WTC11 (cell line): ENCODE measurements around the gene NUPR1.

Experiments
- MLX ChIP-seq: sonication (generic); formaldehyde crosslinking; IDR thresholded peaks from 2 replicates; pipeline ENCODE4 v1.8.1; 2023; ENCODE audit warnings: mild to moderate bottlenecking, missing genetic modification reagents, moderate library complexity
- NR3C1 ChIP-seq: sonication (generic); formaldehyde crosslinking; conservative IDR thresholded peaks from 2 replicates; pipeline ENCODE4 v1.8.1; 2023; ENCODE audit warnings: low read depth, mild to moderate bottlenecking, missing genetic modification reagents
- ZNF219 ChIP-seq: sonication (generic); formaldehyde crosslinking; IDR thresholded peaks from 2 replicates; pipeline ENCODE4 v1.8.0; 2023; ENCODE audit warnings: missing genetic modification reagents, mild to moderate bottlenecking, borderline replicate concordance
- TF ChIP-seq, protein P1 (sequence below): fragments of 200-600 bp; IDR thresholded peaks from 2 replicates; pipeline ENCODE4 v1.8.0; 2022; ENCODE audit warnings: antibody characterized with exemption
- TF ChIP-seq, protein P2 (sequence below): sonication (generic); formaldehyde crosslinking; conservative IDR thresholded peaks from 2 replicates; pipeline ENCODE4 v1.8.1; 2022; ENCODE audit warnings: mild to moderate bottlenecking, missing genetic modification reagents
- TF ChIP-seq, protein P3 (sequence below): fragments of 250-450 bp; sonication (Bioruptor Pico); IDR thresholded peaks from 2 replicates; pipeline ENCODE4 v2.1.2; 2022; ENCODE audit warnings: mild to moderate bottlenecking, moderate library complexity
- TF ChIP-seq, protein P4 (sequence below): sonication (generic); formaldehyde crosslinking; IDR thresholded peaks from 2 replicates; pipeline ENCODE4 v1.8.0; 2022; ENCODE audit warnings: mild to moderate bottlenecking, missing genetic modification reagents

GRCh38 chr16:28549301-28549899, 10.6 kb upstream of the NUPR1 start:
- TF ChIP-seq, protein P1, sequence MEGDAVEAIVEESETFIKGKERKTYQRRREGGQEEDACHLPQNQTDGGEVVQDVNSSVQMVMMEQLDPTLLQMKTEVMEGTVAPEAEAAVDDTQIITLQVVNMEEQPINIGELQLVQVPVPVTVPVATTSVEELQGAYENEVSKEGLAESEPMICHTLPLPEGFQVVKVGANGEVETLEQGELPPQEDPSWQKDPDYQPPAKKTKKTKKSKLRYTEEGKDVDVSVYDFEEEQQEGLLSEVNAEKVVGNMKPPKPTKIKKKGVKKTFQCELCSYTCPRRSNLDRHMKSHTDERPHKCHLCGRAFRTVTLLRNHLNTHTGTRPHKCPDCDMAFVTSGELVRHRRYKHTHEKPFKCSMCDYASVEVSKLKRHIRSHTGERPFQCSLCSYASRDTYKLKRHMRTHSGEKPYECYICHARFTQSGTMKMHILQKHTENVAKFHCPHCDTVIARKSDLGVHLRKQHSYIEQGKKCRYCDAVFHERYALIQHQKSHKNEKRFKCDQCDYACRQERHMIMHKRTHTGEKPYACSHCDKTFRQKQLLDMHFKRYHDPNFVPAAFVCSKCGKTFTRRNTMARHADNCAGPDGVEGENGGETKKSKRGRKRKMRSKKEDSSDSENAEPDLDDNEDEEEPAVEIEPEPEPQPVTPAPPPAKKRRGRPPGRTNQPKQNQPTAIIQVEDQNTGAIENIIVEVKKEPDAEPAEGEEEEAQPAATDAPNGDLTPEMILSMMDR, result no peak
- TF ChIP-seq, protein P2, sequence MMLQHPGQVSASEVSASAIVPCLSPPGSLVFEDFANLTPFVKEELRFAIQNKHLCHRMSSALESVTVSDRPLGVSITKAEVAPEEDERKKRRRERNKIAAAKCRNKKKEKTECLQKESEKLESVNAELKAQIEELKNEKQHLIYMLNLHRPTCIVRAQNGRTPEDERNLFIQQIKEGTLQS (CRISPR knock-in tag), result no peak
- TF ChIP-seq, protein P3, sequence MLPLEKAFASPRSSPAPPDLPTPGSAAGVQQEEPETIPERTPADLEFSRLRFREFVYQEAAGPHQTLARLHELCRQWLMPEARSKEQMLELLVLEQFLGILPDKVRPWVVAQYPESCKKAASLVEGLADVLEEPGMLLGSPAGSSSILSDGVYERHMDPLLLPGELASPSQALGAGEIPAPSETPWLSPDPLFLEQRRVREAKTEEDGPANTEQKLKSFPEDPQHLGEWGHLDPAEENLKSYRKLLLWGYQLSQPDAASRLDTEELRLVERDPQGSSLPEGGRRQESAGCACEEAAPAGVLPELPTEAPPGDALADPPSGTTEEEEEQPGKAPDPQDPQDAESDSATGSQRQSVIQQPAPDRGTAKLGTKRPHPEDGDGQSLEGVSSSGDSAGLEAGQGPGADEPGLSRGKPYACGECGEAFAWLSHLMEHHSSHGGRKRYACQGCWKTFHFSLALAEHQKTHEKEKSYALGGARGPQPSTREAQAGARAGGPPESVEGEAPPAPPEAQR (CRISPR knock-in tag), result no peak
- TF ChIP-seq MLX (CRISPR knock-in tag) (no peak), ZNF219 (CRISPR knock-in tag) (no peak), NR3C1 (CRISPR knock-in tag) (no peak)
- TF ChIP-seq, protein P4, sequence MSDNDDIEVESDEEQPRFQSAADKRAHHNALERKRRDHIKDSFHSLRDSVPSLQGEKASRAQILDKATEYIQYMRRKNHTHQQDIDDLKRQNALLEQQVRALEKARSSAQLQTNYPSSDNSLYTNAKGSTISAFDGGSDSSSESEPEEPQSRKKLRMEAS, result no peak
